Endodermal cell (in vitro differentiated cells): ENCODE results near the gene CCDC146. TPM values are rescaled to one million over a fixed set of nuclear protein-coding genes. Genes with fewer than 3 reads are reported as not detected.

ENCODE experiments used
- DNase-seq: peaks from one replicate; pipeline ENCODE4 v3.0.0-alpha.2; 2017
- H3K27ac ChIP-seq: 2 replicates; pipeline ENCODE4 v1.5.1; 2013; ENCODE audit warnings: mild to moderate bottlenecking, low read depth, low read length, moderate library complexity
- H3K27me3 ChIP-seq: 2 replicates; pipeline ENCODE4 v1.6.1; 2013; ENCODE audit warnings: mild to moderate bottlenecking, low read length, moderate library complexity; ENCODE audit not compliant: insufficient read depth, control insufficient read depth, poor library complexity, severe bottlenecking
- H3K36me3 ChIP-seq: 2 replicates; pipeline ENCODE4 v1.7.0; 2013; ENCODE audit warnings: mild to moderate bottlenecking, low read length, moderate library complexity; ENCODE audit not compliant: control insufficient read depth, insufficient read depth
- H3K4me1 ChIP-seq: one replicate; pipeline ENCODE4 v1.7.0; 2013; ENCODE audit warnings: low read length; ENCODE audit not compliant: control insufficient read depth, insufficient read depth
- H3K4me3 ChIP-seq: 2 replicates; pipeline ENCODE4 v1.5.1; 2013; ENCODE audit warnings: mild to moderate bottlenecking, low read length, moderate library complexity
- H3K9ac ChIP-seq: 2 replicates; pipeline ENCODE4 v1.6.1; 2013; ENCODE audit warnings: mild to moderate bottlenecking, low read length, moderate library complexity; ENCODE audit not compliant: poor library complexity, severe bottlenecking; ENCODE audit errors: extremely low read depth
- H3K9me3 ChIP-seq: 2 replicates; pipeline ENCODE4 v1.6.1; 2013; ENCODE audit warnings: mild to moderate bottlenecking, low read length, moderate library complexity; ENCODE audit not compliant: control insufficient read depth
- H3K27ac Mint-ChIP-seq: 2 replicates; pipeline ENCODE4 v1.8.0; 2020; ENCODE audit warnings: mixed read lengths
- H3K27me3 Mint-ChIP-seq: 2 replicates; pipeline ENCODE4 v1.8.0; 2021; ENCODE audit warnings: mild to moderate bottlenecking, mixed read lengths; ENCODE audit not compliant: insufficient read depth
- H3K36me3 Mint-ChIP-seq: 2 replicates; pipeline ENCODE4 v1.8.0; 2020; ENCODE audit warnings: low read depth, mixed read lengths
- H3K4me1 Mint-ChIP-seq: 2 replicates; pipeline ENCODE4 v1.8.0; 2020; ENCODE audit warnings: mixed read lengths
- H3K4me3 Mint-ChIP-seq: 2 replicates; pipeline ENCODE4 v1.8.0; 2020; ENCODE audit warnings: mild to moderate bottlenecking, moderate library complexity, mixed read lengths
- H3K9me3 Mint-ChIP-seq: 2 replicates; pipeline ENCODE4 v1.8.0; 2020; ENCODE audit warnings: mild to moderate bottlenecking, mixed read lengths
- whole genome bisulfite sequencing, 2 experiments: methylation state at CpG; one replicate each; pipeline versions ENCODE4 v1.1.5 to v1.1.7; 2013; ENCODE audit warnings: missing lambda C conversion rate in 2 of 2, mixed read lengths in 1 of 2; ENCODE audit not compliant: insufficient coverage in 1 of 2, insufficient read length in 1 of 2; 5-methylcytosine and 5-hydroxymethylcytosine counted together
- total RNA-seq, 2 donors: library from RNA; stranded (reverse); fragmentation: NEBNext Ultra II Directional in 1 of 2; extraction: Animal tissue kit (Norgen Biotek cat#: 25700) in 1 of 2; gene quantifications; 2 replicates in 1 of 2; 3 replicates in 1 of 2; pipeline ENCODE4 v1.2.1, GENCODE V29; 2021
- TF ChIP-seq, protein P1 (sequence below): fragments of 200-600 bp; sonication (generic); conservative IDR thresholded peaks from 2 replicates; pipeline ENCODE4 v1.5.0; 2021; ENCODE audit warnings: antibody characterized with exemption, mild to moderate bottlenecking

CCDC146 gene
- total RNA-seq, 2 donors from 2014 or later = 2.7 to 5.2 TPM

DNA sequence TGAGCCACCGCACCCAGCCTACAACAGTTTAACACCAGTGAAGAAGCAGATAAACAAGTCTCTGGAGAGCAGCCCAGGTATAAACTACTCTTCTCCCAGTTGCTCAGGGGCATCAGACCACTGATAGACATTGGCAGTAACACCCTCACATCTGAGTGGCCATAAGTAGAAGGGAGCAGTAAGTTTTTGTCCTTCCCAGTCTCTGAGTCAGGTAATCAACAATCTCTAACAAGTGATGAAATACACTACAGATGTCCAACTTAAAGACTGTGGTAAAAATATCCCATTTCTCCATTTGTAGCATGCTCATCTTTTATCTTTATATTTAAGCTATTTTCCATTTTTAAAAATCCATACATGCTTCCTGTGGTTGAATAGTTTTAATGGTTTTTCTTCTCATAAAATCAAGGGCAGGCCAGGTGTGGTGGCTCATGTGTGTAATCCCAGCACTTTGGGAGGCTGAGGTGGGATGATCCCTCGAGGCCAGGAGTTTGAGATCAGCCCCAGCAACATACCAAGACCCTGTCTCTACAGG is 215.1 kb downstream of the CCDC146 start:
- peaks cover 14% of the 10 kb centered on the region for H3K4me1 Mint-ChIP-seq
- no peak overlapping the region for H3K27ac Mint-ChIP-seq
- H3K27ac ChIP-seq = no peak overlapping the region
- H3K36me3 Mint-ChIP-seq = peaks cover 5% of the 10 kb centered on the region
- WGBS, 2 experiments = 98% methylated on average over 2 of the region's 2 CpGs; no CpG with 5 or more reads in 1 of the 2 experiments
- H3K4me3 ChIP-seq = no peak overlapping the region
- H3K27me3 Mint-ChIP-seq = no peaks in the 10 kb centered on the region
- H3K36me3 ChIP-seq = no peaks in the 10 kb centered on the region
- DNase-seq = no peak
- peaks cover 23% of the 10 kb centered on the region for H3K9me3 ChIP-seq
- H3K27me3 ChIP-seq = no peaks in the 10 kb centered on the region
- no peak overlapping the region for H3K9ac ChIP-seq
- peaks cover 4% of the 10 kb centered on the region for H3K9me3 Mint-ChIP-seq
- no peaks in the 10 kb centered on the region for H3K4me1 ChIP-seq
- H3K4me3 Mint-ChIP-seq = no peak overlapping the region
- TF ChIP-seq, protein P1, sequence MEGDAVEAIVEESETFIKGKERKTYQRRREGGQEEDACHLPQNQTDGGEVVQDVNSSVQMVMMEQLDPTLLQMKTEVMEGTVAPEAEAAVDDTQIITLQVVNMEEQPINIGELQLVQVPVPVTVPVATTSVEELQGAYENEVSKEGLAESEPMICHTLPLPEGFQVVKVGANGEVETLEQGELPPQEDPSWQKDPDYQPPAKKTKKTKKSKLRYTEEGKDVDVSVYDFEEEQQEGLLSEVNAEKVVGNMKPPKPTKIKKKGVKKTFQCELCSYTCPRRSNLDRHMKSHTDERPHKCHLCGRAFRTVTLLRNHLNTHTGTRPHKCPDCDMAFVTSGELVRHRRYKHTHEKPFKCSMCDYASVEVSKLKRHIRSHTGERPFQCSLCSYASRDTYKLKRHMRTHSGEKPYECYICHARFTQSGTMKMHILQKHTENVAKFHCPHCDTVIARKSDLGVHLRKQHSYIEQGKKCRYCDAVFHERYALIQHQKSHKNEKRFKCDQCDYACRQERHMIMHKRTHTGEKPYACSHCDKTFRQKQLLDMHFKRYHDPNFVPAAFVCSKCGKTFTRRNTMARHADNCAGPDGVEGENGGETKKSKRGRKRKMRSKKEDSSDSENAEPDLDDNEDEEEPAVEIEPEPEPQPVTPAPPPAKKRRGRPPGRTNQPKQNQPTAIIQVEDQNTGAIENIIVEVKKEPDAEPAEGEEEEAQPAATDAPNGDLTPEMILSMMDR = no peak

DNA sequence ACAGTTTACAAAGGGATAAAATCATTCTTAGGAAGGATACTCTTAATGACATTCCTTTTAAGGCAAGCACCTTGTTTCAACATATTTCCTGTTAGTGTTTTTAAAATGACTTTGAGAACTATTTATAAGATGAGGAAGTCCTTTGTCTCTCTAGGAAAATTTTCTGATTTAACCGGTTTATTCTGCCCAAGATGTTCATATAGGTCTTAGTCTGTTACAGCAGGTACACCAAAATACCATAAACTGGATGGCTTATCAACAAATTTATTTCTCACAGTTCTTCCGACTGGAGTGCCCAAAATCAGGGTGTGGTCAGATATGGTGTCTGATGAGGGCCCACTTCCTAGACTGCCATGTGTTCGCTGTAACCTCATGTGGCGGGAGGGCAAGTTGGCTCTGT is 215.8 kb downstream of the CCDC146 start:
- Histone ChIP-seq H3K9me3 (peaks cover 23% of the 10 kb centered on the region), H3K9ac (no peak overlapping the region), H3K36me3 (no peaks in the 10 kb centered on the region), H3K27ac (no peak overlapping the region), H3K27me3 (no peaks in the 10 kb centered on the region), H3K4me1 (no peaks in the 10 kb centered on the region), H3K4me3 (no peak overlapping the region)
- Mint-ChIP-seq H3K27me3 (no peaks in the 10 kb centered on the region), H3K9me3 (peaks cover 4% of the 10 kb centered on the region), H3K27ac (no peak overlapping the region), H3K4me3 (no peak overlapping the region), H3K36me3 (peaks cover 5% of the 10 kb centered on the region), H3K4me1 (peaks cover 14% of the 10 kb centered on the region)
- DNase-seq = no peak
- TF ChIP-seq, protein P1 = no peak
- WGBS, 2 experiments = 97 to 100% methylated on average over 3 to 4 of the region's 4 CpGs

DNA sequence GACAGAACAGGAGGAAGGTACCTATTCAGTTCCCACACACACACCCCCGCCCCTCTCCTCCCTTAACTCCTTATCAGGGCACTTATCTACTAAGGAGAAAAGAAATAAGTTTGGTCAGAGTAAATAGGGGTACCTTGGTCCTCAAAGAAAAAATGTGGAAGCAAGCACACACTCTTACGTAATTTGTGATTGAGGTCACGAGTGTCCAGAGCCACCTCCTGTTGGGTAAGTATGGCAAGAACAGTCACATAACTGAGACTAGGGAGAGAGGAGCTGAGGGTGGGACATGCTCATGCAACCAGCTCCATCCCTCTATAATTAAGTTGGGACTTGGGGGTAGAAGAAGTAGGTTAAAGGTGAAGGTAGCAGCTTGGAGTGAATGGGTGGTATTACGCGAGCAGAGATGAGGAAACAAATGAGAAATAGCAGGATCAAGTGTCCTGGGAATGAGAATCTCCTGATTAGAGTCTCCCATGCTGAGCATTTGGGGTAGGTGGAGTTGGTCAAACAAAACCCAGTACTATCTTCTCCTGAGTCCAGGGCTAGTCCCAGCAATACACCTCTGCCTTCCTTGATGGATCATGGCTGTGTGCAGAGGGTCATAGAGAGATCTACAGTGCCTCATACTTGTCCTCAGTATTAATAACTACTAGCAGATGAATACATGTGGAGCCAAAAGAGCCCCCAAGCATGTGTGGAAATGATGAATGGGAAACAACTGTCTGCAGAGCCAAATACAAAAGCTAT is 216.6 kb downstream of the CCDC146 start:
- Histone ChIP-seq H3K27ac (no peak overlapping the region), H3K36me3 (no peaks in the 10 kb centered on the region), H3K4me1 (no peaks in the 10 kb centered on the region), H3K4me3 (peak overlapping the region; percentile 61), H3K9ac (no peak overlapping the region), H3K27me3 (no peaks in the 10 kb centered on the region), H3K9me3 (peaks cover 23% of the 10 kb centered on the region)
- 93 to 95% methylated on average over 4 of the region's 5 CpGs for WGBS, 2 experiments
- H3K9me3 Mint-ChIP-seq = peaks cover 4% of the 10 kb centered on the region
- H3K27ac Mint-ChIP-seq = peak overlapping the region; percentile 4
- H3K4me3 Mint-ChIP-seq = no peak overlapping the region
- peaks cover 5% of the 10 kb centered on the region for H3K36me3 Mint-ChIP-seq
- peaks cover 14% of the 10 kb centered on the region for H3K4me1 Mint-ChIP-seq
- no peaks in the 10 kb centered on the region for H3K27me3 Mint-ChIP-seq
- TF ChIP-seq, protein P1 = no peak
- no peak for DNase-seq
